Measurements from ENCODE around the gene NPFFR1.
"Not testable (repeated sequence)": the region's sequence is repeated elsewhere in the genome, so short reads cannot be mapped to it uniquely, and the experiment has no call there.

The NPFFR1 gene

GRCh38 chr10:70284542-70285475, 1.0 kb upstream of the NPFFR1 start:
- no peak for DNase-seq

DNA sequence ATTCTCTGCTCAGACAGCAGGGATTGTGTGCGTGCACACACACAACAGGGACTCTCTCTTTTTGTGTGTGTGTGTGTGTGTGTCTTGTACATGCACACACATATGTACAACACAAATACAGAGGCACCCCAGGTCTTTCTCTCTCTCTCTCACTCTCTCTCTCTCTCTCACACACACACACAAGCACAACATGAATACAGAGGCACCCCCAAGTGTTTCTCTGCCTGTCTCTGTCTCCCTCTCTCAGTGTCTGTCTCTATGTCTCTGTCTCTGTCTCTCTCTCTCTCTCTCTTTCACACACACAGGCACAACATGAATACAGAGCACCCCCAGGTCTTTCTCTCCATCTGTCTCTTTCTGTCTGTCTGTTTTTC, 746 bp downstream of the NPFFR1 start:
- DNase-seq: no peak

GRCh38 chr10:70281609-70282008, 2.2 kb downstream of the NPFFR1 start:
- no peak for DNase-seq

- DNase-seq: no peak
Observed at GRCh38 chr10:70280099-70280498, 3.7 kb downstream of the NPFFR1 start.

GRCh38 chr10:70277396-70278030, 6.3 kb downstream of the NPFFR1 start:
- DNase-seq: no peak

- no peak for DNase-seq
Observed at GRCh38 chr10:70274643-70275042, 9.2 kb downstream of the NPFFR1 start.

DNA sequence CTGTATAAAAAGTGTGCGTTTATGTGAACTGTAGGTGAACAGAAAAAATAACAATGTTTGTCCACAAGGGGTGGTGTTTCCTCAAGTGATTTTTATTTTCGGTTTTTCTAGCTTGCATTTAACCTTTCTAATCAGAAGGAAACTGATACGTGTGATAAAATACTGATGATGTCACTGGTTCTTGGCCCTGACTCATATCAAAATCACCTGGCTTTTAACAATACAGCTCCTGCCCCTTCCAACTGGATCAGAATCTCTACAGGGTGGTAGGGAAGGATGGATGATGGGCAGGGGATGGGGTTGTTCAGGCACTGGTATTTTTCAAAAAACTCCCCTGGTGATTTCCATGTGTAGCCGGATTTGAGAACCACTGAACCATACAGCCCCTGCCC, 10.9 kb downstream of the NPFFR1 start:
- DNase-seq: no peak

GRCh38 chr10:70271996-70272924, 11.5 kb downstream of the NPFFR1 start:
- DNase-seq: no peak

- DNase-seq: no peak
Observed at GRCh38 chr10:70270952-70271351, 12.9 kb downstream of the NPFFR1 start.

- DNase-seq: no peak
Observed at GRCh38 chr10:70269741-70270140, 14.1 kb downstream of the NPFFR1 start.

GRCh38 chr10:70268376-70268775, 15.4 kb downstream of the NPFFR1 start:
- DNase-seq: no peak

DNA sequence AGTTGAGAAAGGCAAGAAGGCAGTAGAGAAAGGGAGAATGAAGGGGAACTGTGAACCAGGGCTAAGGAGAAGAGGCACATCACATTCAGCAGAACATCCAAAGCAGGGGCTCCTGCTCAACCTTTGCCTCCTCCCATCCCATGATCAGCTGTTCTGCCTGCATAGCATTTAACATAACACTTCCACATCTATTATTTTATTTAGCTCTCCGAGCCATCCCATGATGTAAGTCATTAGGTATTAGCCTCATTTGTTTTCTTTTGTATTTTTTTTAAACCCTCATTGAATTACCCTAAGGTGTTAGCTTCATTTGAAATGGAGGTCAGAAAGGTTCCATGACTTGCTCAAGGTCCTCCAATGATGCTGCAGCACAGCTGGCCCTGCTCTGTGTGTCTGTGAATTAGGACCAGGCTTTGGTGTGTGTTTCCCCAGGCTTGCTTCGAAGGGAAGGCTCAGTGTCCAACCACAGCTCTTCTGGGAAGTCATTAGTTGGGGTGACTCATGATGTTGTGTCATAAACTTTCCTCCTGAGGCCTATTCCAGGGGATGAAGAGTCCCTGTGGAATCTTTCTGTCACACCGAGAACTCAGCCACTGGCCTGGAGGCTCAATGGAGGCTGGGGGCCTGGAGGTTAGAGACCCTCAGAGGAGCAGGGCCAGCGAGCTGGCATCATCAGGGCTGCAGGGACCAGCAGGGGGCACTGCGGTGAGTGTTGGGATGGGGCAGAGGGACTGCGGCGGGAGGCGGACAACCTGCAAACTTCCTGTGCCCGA, 16.5 kb downstream of the NPFFR1 start:
- no peak for DNase-seq

GRCh38 chr10:70266701-70267100, 17.1 kb downstream of the NPFFR1 start:
- no peak for DNase-seq

DNA sequence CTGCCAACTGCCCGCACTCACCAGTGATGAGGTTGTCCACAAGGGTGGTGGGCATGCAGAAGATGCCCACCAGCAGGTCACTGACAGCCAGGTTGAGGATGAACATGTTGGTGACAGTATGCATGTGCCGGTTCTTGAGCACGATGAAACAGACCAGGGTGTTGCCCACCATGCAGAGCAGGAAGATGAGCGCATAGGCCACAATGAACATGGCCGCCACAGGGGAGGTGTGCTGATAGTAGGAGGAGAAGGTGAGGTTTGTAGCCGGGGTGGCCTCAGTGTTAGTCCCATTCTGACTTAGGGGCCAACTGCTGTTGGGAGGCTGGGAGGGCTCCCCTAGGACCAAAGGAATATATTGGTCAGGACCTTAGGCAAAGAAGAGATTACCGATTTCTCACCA, 17.7 kb downstream of the NPFFR1 start:
- DNase-seq: no peak

- no peak for DNase-seq
Observed at GRCh38 chr10:70265032-70265689, 18.6 kb downstream of the NPFFR1 start.

- DNase-seq: no peak
Observed at GRCh38 chr10:70260734-70261133, 23.1 kb downstream of the NPFFR1 start.

- DNase-seq: no peak
Observed at GRCh38 chr10:70260259-70260658, 23.5 kb downstream of the NPFFR1 start.

- no peak for DNase-seq
Observed at GRCh38 chr10:70258216-70258615, 25.6 kb downstream of the NPFFR1 start.

DNA sequence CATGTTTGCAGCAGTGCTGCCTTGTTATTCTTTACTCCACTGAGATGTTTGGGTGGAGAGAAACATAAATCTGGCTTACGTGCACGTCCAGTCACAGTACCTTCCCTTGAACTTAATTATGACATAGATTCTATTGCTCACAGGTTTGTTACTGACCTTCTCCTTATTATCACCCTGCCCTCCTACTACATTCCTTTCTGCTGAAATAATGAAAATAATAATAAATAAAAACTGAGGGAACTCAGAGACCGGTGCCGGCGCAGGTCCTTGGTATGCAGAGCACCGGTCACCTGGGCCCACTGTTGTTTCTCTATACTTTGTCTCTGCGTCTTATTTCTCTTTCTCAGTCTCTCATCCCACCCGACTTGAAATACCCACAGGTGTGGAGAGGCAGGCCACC, 26.0 kb downstream of the NPFFR1 start:
- not testable (repeated sequence) for DNase-seq

DNA sequence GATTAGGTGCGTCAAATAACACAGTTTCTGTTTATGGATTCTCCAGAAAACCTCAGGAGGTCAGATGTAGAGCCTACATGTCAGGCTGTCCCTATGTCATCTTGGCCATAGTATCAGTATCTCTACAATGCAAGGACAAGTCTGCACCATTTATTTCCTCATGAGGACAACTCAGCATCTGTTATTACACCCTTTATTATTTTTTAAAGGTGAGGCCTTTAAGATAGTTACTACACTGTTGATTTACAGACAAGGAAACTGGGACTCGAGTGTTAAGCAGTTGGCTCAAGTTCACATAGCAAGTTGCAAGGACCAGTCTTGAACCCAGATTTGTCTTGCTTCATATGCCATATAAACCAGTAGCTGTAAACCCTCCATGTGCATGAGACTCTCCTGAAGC, 27.3 kb downstream of the NPFFR1 start:
- DNase-seq: no peak
